Mucosa of descending colon (tissue), 3 donors: ENCODE measurements around the gene SAXO2. TPM values are rescaled to one million over a fixed set of nuclear protein-coding genes. Genes with fewer than 3 reads are reported as not detected.
A peak's percentile ranks its signal among the peaks of the same experiment; 100 is the strongest.
"Not testable (repeated sequence)": the region's sequence is repeated elsewhere in the genome, so short reads cannot be mapped to it uniquely, and the experiment has no call there.

Experiments used
- ATAC-seq: fragments of 200-7000 bp; cut with Tn5 transposase; one replicate; pipeline ENCODE4 v1.9.1; 2020; ENCODE audit warnings: mild to moderate bottlenecking, moderate library complexity
- DNase-seq, 3 donors: peaks; one replicate each; pipeline ENCODE4 v3.0.0-alpha.2; 2020
- H3K36me3 ChIP-seq: fragments of 200-600 bp; one replicate; pipeline ENCODE4 v1.8.0; 2021; ENCODE audit warnings: low read depth, mild to moderate bottlenecking
- H3K4me1 ChIP-seq: fragments of 200-600 bp; one replicate; pipeline ENCODE4 v1.8.0; 2021; ENCODE audit warnings: low read depth, mild to moderate bottlenecking
- H3K4me3 ChIP-seq: fragments of 200-600 bp; one replicate; pipeline ENCODE4 v1.8.0; 2021; ENCODE audit warnings: mild to moderate bottlenecking
- H3K9me3 ChIP-seq: fragments of 200-600 bp; one replicate; pipeline ENCODE4 v1.8.0; 2021; ENCODE audit warnings: mild to moderate bottlenecking
- CTCF ChIP-seq: fragments of 200-600 bp; IDR thresholded peaks from one replicate; pipeline ENCODE4 v1.8.0; 2022; ENCODE audit warnings: antibody characterized with exemption, mild to moderate bottlenecking
- intact Hi-C, 2 donors: fragments of 100-400 bp; cut with DNase I in 1 of 2; cut with micrococcal nuclease in 1 of 2; formaldehyde crosslinking; loops; one replicate each; pipeline versions ENCODE4 v1.11.0 to v1.11.1; 2022; cut with DNase I, micrococcal nuclease
- total RNA-seq, 3 donors: library from RNA; stranded (reverse); fragmentation: NEBNext Ultra II Directional in 2 of 3; extraction: Animal tissue kit (Norgen Biotek cat#: 25700) in 2 of 3; gene quantifications; one replicate each; pipeline versions ENCODE4 v1.2.1 to v1.2.4, GENCODE V29; 2021 to 2023
- donor health status: DM: no; HTN: no; CAD: no; lungs with moderate emphysema.
- donor health status: DM: no; HTN: no; CAD: no.
- donor health status: DM: no; HTN: yes; CAD: no.

SAXO2 gene
- total RNA-seq, 3 donors from 2014 or later: 0.58 to 2.3 (median 1.3) TPM

DNA sequence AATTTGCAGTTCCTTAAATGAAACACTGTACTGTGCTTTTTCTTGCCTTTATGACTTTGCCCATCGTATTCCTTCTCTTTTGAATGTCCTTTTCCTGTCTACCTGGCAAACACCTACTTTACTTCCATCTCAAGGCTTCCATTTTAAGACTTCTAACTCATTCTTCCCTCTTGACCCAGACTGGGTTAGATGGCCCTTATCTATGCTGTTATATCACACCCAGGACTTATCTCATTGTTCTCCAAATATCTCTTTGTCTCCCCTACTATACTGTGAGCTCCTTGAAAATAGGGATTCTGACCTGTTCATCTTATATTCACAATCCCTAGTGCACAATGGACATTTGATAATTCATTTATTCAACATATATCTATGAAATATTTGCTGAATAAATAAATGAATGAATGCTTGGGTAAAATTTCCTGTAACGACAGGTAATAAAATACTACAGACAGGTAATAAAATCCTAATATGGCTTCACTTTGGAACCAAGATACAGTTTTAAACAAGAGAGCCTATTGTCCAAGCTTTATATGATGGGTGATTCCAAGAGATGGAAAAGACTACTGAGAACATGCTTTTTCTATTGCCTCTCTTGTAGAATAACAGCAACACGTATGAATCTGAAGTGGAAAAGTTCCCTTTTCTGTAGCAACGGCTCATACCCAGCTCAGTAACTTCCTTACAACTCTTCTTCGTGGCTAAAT, 22.8 kb upstream of the SAXO2 start:
- DNase-seq (no peak), ATAC-seq (peak; percentile 82)

DNA sequence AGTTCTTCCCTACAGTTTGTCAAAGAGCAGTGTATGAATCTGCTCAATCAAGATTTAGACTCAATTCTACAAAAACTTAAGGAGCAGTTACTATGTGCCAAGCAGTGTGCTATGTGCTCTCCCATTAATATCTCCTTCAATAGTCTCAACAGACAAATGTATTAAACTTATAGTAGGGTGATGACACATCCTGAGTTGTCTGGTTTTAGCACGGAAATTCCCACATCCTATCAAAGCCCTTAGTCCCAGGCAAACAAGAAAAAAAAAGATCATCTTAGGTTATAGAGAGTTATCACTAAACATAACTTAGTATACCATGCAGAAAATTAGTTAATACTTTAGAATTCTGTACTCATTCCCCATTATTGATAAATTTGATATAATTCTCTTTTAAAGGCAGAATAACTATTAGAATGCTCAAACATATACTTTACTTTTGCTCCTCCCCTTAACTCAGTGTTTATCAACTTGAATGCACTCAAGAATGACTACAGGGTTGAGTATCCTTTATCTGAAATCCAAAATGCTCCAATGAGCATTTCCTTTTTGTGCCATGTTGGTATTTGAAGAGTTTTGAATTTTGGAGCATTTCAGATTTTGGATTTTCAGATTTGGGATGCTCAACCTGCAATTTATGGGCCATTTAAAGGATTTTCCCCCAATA, 20.6 kb upstream of the SAXO2 start:
- intact Hi-C loops, ATAC-seq, H3K36me3 ChIP-seq, DNase-seq, H3K9me3 ChIP-seq, H3K4me3 ChIP-seq: not testable (repeated sequence)
- peaks cover 38% of the 10 kb centered on the region for H3K4me1 ChIP-seq

More for the DNA sequence above, 22.8 kb upstream of the SAXO2 start:
- peaks cover 4% of the 10 kb centered on the region for H3K36me3 ChIP-seq
- no peak overlapping the region for H3K4me3 ChIP-seq
- peaks cover 42% of the 10 kb centered on the region for H3K4me1 ChIP-seq
- no peaks in the 10 kb centered on the region for H3K9me3 ChIP-seq
- intact Hi-C loops: no loop called here
- TF ChIP-seq CTCF: no peak

DNA sequence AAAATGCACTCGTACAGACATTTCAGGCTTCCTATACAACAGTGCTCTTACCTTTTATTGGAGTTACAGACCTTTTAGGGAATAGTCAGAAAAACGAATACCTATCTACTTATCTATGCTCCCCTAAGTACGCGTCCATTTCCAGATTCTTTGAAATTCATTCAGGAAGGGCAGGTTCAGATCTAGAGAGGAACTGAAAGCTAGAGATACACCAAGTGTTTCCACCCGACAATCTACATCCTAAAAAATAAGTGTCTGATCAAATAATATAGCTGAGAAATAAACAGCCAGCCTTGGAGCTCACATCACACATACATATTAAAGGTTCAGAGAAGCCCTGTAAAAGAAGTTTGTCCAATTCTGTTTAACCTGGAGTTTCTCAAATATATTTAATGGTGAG, 19.0 kb upstream of the SAXO2 start:
- H3K4me3 ChIP-seq, DNase-seq, H3K36me3 ChIP-seq, ATAC-seq, H3K9me3 ChIP-seq, intact Hi-C loops: not testable (repeated sequence)
- H3K4me1 ChIP-seq: peaks cover 25% of the 10 kb centered on the region

- H3K4me1 ChIP-seq, DNase-seq, H3K9me3 ChIP-seq, H3K36me3 ChIP-seq, intact Hi-C loops, ATAC-seq, H3K4me3 ChIP-seq: not testable (repeated sequence)
Measured at GRCh38 chr15:82245956-82246355, 16.7 kb upstream of the SAXO2 start.

DNA sequence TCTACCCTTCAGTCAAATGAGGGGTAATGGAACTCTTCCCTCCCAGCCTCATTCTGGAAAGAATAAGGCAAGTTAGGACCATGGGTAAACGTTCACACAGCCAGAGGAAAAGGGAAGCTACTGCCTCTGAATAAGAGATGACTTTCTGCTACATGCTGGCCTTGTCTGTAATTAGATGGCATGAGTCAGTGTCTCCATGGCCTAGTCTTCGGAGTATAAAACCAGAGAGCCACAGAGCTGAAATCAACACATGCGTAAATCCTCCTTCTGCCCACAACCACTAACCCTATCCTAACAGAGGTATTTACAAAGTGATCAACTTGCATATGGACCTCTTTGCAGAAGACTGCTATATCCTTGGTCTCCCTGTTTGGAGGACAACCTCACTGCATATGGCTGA, 14.4 kb upstream of the SAXO2 start:
- H3K4me1 ChIP-seq, DNase-seq, H3K4me3 ChIP-seq, H3K9me3 ChIP-seq, ATAC-seq, intact Hi-C loops, H3K36me3 ChIP-seq: not testable (repeated sequence)

GRCh38 chr15:82261566-82262421, 824 bp upstream of the SAXO2 start:
- H3K36me3 ChIP-seq, H3K9me3 ChIP-seq, intact Hi-C loops: not testable (repeated sequence)
- DNase-seq (peak; percentile 60 to 76 (median 72)), ATAC-seq (peak; percentile 80)
- Histone ChIP-seq H3K4me1 (peaks cover 16% of the 10 kb centered on the region), H3K4me3 (peak overlapping the region; percentile 66)

- H3K9me3 ChIP-seq: no peaks in the 10 kb centered on the region
- peak; percentile 43 for ATAC-seq
- intact Hi-C loops: no loop called here
- no peaks in the 10 kb centered on the region for H3K36me3 ChIP-seq
- no peak for TF ChIP-seq CTCF
- peaks cover 16% of the 10 kb centered on the region for H3K4me1 ChIP-seq
- H3K4me3 ChIP-seq: no peak overlapping the region
- DNase-seq: no peak
Measured at GRCh38 chr15:82263350-82263749, 732 bp downstream of the SAXO2 start.

- H3K36me3 ChIP-seq, H3K4me1 ChIP-seq, ATAC-seq, DNase-seq, H3K9me3 ChIP-seq, H3K4me3 ChIP-seq, intact Hi-C loops: not testable (repeated sequence)
Measured at GRCh38 chr15:82267137-82267536, 4.5 kb downstream of the SAXO2 start.

DNA sequence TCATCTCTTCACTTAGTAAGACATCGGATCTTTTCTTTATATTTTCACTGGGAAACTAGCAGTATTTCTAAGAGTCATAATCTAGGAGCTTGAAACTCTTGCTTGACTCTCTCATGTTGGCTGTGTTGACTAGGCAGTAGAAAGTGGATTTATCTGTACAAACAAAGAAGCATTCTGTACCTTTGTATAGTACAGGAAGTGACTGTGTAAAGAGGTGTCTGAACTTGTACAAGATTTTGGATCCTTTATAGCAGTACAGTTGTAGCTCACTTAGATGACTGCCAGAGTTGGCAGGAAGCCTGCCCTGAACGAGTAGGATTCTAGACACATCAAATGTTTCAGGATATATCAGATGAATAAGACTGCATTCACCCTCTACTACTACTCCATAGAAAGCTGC, 5.8 kb downstream of the SAXO2 start:
- H3K4me3 ChIP-seq, H3K36me3 ChIP-seq, DNase-seq: not testable (repeated sequence)

More for the DNA sequence above, 5.8 kb downstream of the SAXO2 start:
- H3K4me1 ChIP-seq, intact Hi-C loops, H3K9me3 ChIP-seq: not testable (repeated sequence)
- peak; percentile 13 for ATAC-seq
